SW 1271 (cell line): ENCODE data around the gene RESP18.

Experiments used
- DNase-seq, 2 experiments: peaks; one replicate each; lab custom pipeline; 2025; lab: John Stamatoyannopoulos, UW

Gene RESP18

DNA sequence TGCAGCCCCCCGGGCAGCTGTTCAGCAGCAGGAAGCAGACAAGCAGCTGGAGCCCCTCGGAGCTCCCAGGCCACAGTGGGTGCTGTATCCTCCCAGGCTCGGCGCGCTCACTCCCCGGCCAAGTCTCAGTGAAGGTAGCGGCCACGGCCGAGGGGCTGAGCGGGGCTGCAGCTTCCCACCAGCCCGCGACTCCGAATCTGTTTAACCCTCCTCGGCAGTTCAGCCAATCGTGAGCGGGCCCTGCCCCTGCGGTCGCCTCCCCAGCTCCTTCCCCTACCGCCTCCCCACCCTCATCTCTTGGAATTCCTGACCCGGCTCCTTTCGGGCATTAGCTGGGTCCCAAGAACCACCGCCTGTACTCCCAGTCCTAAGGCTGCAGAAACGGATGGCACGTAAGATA is at the start of gene RESP18:
Gene RESP18, minus strand, starts transcription at position 203 of the 400 bp plus-strand sequence.
- DNase-seq: no peak

- no peak for DNase-seq
Observed at GRCh38 chr2:219381448-219381847, 48.9 kb upstream of the RESP18 start.

GRCh38 chr2:219380926-219381325 is 48.4 kb upstream of the RESP18 start:
- no peak for DNase-seq

- DNase-seq: no peak
Observed at GRCh38 chr2:219378163-219378851, 45.8 kb upstream of the RESP18 start.

DNA sequence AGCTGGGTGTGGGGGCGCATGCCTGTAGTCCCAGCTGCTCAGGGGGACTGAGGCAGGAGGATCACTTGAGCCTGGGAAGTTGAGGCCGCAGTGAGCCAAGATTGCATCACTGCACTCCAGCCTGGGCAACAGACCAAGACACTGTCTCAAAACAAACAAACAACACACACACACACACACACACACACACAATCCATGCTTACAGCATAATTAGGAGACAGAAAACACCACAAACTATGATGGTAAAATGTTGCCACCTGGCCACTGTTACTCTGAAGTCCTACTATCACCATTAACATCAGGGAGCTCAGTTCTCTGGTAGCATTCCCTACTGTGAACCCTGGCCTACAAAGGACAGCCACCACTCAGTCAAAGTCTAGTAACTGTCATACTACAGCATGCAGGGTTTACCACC is 36.9 kb upstream of the RESP18 start:
- no peak for DNase-seq

GRCh38 chr2:219368690-219369191 is 36.2 kb upstream of the RESP18 start:
- no peak for DNase-seq

GRCh38 chr2:219362524-219363164 is 30.1 kb upstream of the RESP18 start:
- peak in 1 of 2 experiments; percentile 42 for DNase-seq

GRCh38 chr2:219362072-219362471 is 29.5 kb upstream of the RESP18 start:
- DNase-seq: no peak

DNA sequence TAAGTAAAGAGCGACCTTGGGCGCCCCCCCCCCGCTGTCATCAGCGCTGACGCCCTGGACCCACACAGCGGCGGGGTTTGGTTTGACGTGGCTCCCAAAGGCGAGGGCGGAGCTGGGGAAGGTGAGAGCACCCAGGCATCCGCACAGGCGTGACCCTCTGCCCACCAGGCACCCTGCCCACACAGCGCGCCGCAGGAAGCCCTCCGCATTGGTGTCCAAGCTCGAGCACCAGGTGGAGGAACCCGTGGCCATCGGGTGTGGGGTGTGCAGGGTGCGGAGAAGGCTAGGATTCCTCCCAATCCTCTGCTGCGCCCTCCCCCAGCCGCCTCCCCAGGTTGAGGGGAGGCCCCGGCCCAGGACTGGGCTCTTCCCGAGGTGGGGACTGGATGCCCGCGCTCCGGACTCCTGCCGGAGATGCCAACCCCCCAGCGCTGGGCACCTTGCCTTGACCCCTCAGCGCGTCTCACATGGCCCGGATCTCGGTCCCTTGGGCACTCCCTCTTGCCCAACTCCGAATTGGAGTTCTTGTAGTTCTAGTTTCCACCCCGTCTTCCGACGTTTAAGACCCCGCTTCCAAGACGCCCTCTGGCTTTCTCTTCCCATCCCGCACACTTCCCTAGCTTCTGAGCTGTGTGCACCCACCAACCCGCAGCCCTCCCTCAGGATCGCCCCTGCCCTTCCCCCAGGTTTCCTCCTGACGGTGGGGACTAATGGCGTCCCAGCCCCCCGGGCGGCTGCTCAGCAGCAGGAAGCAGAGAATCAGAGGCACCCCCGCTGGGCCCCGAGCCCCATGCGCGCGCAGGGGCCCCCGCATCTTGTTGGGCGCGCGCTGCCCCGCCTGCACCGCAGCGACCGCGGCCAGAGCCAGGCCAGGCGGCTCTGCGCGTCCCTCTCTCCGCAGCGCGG is 25.9 kb upstream of the RESP18 start:
- no peak for DNase-seq

DNA sequence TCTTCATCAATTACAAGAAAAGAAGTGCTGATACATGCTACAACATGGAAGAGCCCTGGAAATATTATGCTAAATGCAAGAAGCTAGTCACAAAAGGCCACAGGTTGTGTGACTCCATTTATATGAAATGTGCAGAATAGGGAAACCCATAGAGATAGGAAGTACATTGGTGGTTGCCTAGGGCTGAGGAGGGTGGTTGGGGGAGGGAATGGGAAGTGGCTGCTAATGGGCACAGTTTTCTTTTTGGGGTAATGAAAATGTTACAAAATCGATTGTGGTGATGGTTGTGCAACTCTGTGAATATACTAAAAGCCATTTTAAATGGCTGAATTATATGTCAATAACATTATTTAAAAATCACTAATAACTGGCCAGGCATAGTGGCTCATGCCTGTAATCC is 24.3 kb upstream of the RESP18 start:
- no peak for DNase-seq

DNA sequence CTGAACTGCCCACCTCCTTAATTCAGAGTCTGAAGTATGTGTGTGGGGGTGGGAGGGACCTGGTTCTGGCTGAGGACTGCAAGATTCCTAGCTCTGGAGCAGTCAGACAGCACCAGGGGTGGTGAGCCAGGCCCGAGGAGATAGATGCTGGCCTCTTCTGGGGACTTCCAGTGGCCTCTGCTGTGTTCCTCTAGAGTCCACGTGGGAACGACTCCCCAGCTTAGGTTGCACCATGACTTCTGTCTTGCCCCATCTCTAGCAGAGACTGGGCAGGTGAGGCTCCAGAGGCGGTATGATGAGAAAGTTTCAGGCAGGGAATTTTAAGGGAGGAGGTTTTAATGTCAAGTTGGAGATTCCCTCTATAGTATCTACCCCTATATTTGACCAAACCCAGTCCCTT is 22.0 kb upstream of the RESP18 start:
- DNase-seq: no peak

GRCh38 chr2:219353129-219353528 is 20.6 kb upstream of the RESP18 start:
- DNase-seq: no peak

GRCh38 chr2:219352448-219353023 is 20.0 kb upstream of the RESP18 start:
- peak; percentile 12 to 42 for DNase-seq

GRCh38 chr2:219350710-219351221 is 18.2 kb upstream of the RESP18 start:
- DNase-seq: no peak

DNA sequence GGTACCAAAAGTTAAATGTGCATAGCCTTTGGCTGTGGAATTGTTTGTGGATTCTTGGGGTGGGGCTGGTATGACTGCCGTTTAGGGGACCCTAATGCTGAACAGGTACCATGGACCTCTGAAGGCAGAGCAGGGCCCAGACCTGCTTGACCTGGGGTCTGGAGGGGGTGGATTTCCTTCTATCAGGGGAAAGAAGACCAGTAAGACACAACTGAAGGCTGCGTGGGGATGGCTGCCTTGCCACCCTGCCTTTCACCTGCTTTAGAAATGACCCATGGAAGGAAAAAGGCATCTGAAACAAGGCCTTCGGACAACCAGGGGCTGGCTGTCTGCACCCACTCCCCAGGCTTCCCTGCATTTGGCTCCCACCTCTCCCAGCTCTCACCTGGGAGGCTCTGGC is 17.7 kb upstream of the RESP18 start:
- no peak for DNase-seq

GRCh38 chr2:219344751-219345430 is 12.3 kb upstream of the RESP18 start:
- no peak for DNase-seq

GRCh38 chr2:219335373-219335786 is 2.8 kb upstream of the RESP18 start:
- DNase-seq: no peak

GRCh38 chr2:219334076-219334475 is 1.5 kb upstream of the RESP18 start:
- no peak for DNase-seq

GRCh38 chr2:219331560-219332213 is 857 bp downstream of the RESP18 start:
- DNase-seq: no peak

- no peak for DNase-seq
Observed at GRCh38 chr2:219327719-219328118, 4.8 kb downstream of the RESP18 start.
